Gastroesophageal sphincter (tissue), 3 donors: Measurements from ENCODE around the gene GRM7.

Experiments used
- CTCF ChIP-seq, 4 experiments: fragments of 200-600 bp in 2 of 4; fragments of 450-650 bp in 2 of 4; sonication (generic) in 1 of 4; IDR thresholded peaks; one replicate each; pipeline ENCODE4 v1.5.1; 2017 to 2019; ENCODE audit warnings: antibody characterized with exemption in 4 of 4, mild to moderate bottlenecking in 2 of 4, moderate library complexity in 2 of 4
- EP300 ChIP-seq: sonication (generic); formaldehyde crosslinking; IDR thresholded peaks from one replicate; pipeline ENCODE4 v1.6.1; 2017; ENCODE audit warnings: antibody characterized with exemption, mild to moderate bottlenecking
- POLR2A ChIP-seq, 2 donors: fragments of 450-650 bp; IDR thresholded peaks; one replicate each; pipeline ENCODE4 v1.6.1; 2017; ENCODE audit warnings: antibody characterized with exemption in 2 of 2, mild to moderate bottlenecking in 2 of 2, moderate library complexity in 1 of 2
- POLR2AphosphoS5 ChIP-seq: sonication (generic); formaldehyde crosslinking; IDR thresholded peaks from one replicate; pipeline ENCODE4 v1.6.1; 2017; ENCODE audit warnings: antibody characterized with exemption

- no peak for TF ChIP-seq CTCF (IDR thresholded peaks at IDR 0.05)
- TF ChIP-seq POLR2A (IDR thresholded peaks at IDR 0.05) = no peak
- no peak for TF ChIP-seq POLR2AphosphoS5
- TF ChIP-seq EP300 = no peak
Observed at GRCh38 chr3:7745711-7746110, 884.8 kb downstream of the GRM7 start.
